Measurements from ENCODE around the gene CNTN1.

The CNTN1 gene

DNA sequence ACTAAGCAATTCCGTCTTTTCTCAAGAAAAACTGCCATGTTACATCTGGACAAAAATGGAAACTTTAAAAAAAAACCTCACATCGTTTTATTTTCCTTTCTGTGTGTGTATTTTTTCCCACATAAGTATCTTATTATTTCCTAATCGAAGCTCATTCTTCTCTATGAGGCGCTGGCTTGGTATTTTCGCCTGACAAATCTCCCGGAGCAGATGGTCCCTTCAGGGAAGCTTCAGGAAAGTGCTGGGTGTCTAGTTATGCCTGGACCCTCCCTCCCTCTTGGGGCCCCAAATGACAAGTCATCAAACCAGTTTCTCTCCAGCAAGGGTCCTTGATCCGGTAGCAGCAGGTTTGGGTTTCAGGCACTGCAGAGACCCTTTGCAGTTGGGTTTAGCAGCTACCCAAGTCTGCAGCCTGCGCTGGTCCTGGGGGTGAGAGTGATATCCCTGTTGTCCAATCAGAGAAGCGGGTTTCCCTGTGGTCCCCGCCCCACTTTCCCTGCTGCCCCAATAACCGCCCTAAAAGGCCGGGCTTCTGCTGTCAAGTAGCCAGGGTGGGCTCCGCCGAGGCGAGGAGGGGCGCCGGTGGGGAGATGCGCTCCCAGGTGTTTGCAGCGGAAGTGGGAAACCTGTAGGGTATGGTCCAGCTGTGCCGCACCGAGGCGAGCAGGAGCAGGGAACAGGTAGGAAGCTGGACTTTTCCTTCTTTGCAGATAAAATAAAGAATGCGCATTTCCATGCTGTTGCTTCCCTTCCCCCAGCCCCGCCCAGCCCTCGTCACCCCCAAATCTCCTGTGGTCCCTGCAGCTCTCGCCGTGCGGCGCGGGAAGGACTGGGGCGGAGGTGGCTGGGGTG lies at the start of gene CNTN1:
Gene CNTN1, plus strand, starts transcription at position 527 of the 852 bp plus-strand sequence.
- peak; percentile 8 for DNase-seq

DNA sequence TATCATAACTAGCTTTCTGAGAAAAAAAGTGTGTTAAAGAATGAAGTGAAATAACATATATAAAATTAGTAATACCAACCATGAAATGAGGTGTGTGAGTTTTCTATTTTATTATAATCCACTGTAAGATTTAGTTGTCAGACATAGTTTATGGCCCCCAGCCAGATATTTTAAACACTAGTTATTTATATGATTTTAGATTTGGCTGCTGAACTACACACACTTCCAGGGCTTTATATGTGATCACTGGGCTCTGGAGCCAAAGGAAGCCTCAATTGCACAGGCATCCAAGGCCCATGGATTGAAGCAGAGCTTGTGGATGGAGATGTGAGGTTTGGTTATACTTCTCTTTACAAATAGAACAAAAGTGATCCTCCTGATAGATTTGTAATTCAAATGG lies 48.7 kb upstream of the CNTN1 start:
- DNase-seq, result no peak

DNA sequence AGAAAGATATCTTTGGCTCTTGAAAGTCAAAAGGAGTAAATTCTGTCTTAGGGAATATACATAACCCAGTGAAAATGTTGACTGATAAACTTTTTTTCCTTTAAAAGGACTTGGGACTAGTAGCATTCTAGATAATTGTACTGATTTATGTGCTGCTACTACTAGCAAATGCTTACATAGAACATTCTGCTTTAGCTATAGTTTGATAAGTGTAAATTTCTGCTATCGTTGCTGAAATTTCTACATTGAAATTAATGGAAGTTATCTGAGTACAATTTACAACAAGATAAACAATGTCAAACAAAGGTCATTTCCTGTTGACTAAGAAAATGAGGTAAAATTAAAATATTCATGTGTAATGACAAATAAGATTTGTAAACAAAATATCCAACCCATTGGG lies 48.3 kb upstream of the CNTN1 start:
- DNase-seq, result no peak

DNA sequence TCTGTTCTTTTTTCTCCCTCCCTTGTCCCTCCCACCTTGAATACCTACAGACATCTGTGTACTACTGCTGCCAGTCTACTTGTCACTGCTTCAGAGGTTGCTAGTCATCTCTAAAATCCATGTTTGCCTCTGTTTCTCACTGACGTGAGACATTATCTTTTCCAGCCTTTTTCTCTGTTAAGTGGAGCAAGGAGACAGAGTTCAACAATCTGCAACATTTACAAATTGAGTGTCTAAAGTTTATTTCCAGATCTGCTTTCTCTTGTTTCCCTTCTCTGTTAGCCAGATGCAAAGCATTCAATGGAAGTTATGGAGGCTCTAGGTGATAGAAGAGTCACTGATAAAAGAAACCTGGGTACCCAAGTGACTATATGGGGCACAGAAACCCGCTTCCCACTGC lies 47.5 kb upstream of the CNTN1 start:
- DNase-seq, result no peak

DNA sequence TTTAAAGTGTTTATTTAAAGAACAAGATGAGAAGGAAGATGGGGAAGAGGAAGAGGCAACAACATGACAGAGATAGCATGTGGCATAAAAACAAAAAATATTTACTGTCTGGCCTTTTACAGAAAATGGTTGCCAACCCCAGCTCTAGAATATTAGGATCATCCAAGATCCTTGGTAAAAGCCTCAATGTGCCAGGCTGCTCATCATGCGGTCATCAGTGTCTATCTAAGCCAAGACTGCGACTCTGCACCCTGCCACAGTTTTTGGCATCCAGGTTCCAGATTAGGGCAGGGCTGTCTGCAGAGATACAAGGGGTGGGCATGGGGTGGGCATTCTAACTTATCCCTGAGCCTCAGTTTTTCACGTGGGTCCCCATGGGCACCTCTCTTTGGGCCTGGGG lies 46.9 kb upstream of the CNTN1 start:
- no peak for DNase-seq

DNA sequence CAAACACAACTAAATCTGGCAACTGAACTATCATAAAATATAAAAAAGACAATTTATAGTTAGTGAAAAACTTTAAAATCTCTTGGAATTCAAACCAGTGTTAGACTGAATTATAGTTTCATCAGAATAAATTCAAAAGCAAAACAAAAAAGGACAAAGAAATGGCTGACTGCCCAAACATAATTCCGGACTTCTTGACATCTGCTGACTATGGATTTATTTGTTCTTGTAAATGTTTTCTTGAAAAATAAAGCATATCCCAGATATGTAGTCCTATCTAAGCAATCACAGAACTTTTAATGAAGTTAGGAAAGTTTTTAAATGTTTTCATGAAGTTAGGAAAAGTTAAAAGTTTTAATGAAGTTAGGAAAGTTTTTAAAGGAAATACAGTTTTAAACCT lies 45.8 kb upstream of the CNTN1 start:
- no peak for DNase-seq

DNA sequence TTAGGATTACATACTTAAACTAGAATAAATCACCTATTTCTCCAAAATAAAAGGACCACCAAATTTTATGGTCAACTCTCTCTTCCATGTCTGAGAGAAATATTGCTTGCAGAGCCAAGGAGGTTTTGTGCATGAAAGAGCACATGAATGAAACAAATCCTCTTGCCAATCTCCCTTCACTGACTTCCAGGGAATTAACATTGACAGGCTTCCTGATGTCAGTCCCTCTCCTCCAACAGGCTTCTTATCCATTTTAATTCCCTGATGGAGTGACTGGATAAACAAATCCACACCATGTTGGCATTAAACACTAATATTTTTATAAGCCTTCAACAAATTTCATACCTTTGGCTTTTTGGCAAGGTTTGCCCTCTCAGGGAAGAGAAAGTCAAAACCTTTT lies 45.3 kb upstream of the CNTN1 start:
- no peak for DNase-seq

DNA sequence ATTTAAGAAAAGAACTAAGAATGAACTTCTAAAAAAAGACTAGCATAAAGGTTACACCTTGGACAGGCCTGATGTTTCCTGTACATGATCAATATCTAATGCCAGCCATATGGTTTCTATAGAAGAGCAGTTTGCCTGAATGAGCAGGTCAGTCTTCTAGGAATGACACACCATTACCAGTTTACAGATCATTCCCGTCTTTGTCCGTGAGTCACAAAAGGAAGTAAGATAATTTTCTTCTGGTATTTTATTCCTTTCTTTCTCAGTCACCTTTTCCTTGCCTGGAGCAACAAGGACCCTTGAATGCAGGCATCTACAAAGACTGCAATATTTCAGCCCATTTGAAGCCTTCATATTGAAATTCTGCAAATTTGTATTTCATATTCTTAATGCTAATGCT lies 44.6 kb upstream of the CNTN1 start:
- no peak for DNase-seq

DNA sequence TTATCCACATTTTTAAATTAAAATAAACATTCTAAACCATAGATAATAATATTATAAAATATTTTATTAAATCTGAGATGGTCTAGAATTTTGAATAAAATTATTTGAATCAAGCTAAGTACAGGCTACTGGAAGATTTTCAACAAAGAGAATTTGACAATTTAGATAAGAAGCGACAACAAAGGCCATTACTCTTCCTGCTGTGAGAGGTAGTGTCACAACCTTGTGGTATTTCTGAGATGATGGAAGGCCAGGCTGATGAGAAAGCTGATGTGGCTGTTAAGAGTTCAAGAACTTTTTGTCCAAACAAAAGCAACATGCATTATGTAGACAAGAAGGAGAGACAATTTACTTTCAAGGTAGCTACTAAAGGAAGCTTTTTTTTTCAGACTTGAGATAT lies 43.7 kb upstream of the CNTN1 start:
- no peak for DNase-seq

DNA sequence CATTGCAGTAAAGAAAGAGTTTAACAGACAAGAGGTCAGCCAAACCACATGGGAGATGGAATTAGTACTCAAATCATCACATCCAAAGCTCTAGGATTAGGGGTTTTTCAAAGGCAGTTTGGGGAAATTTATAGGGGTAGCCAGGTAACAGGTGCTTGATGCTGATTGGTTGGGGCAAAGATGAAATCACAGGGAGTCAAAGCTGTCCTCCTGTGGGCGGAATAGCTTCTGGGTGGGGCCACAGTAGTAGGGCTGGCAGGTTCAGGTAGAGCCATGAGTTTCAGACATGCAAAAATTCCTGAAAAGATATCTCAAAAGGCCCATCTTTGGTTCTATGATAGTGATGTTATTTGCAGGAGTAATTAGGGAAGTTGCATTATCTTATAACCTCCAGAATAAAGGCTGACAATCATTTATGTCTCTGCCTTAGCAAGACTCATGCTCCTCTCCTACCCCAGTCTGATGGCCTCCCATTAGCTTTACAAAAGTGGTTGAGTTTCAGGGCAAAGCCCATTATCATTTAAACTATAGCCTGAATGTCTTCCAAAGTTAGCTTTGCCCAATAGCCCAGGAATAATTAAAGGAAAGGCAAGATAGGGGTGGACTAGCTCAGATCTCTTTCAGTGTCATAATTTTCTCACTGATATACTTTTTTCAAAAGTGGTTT lies 42.1 kb upstream of the CNTN1 start:
- no peak for DNase-seq

DNA sequence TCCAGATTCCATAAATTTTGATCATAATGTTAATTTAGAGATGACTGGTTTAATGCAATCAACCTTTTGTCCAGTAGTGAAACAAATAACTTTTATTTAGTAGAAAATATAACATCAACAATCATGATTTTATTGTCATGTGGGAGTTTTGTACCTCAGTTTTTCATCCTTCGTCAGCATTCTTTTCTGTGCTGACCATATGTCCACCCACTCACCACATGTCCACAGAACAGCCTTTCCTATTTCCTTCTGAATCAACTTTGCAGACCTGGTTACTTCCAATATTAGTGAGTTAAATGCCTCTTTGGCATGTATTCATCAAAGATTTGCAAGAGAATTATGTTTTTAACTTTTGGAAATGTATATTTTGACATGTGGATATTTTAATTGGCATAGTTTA lies 36.8 kb upstream of the CNTN1 start:
- DNase-seq, result no peak

DNA sequence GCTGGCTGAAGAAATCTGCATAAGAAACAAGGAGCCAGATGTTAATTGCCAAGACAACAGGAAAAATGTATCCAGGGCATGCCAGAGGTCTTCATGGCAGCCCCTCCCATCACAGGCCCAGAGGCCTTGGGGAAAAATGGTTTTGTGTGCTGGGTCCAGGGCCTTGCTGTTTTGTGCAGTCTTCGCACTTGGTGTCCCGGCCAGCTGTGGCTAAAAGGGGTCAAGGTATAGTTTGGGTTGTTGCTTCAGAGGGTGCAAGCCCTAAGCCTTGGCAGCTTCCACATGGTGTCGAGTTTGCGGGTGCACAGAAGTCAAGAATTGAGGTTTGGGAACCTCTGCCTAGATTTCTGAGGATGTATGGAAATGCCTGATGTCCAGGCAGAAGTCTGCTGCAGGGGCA lies 29.9 kb upstream of the CNTN1 start:
- no peak for DNase-seq

DNA sequence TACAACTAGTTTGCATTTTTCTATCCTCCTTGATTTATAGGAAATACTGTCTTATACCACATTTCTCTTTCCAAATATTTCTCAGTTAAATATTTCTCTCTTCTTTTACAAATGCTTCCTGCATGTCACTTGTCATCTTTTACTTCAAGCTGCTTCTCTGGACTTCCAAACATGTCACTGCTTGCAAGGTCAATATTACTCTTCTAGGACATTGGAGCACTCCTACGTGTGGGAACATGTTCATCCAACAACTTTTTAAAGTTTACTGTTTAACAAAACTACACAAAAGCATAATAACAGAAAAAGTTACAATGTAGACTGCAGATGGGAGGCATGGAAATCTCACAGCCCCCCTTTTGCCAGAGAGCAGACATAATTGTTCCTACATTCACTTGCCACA lies 28.5 kb upstream of the CNTN1 start:
- DNase-seq, result no peak

DNA sequence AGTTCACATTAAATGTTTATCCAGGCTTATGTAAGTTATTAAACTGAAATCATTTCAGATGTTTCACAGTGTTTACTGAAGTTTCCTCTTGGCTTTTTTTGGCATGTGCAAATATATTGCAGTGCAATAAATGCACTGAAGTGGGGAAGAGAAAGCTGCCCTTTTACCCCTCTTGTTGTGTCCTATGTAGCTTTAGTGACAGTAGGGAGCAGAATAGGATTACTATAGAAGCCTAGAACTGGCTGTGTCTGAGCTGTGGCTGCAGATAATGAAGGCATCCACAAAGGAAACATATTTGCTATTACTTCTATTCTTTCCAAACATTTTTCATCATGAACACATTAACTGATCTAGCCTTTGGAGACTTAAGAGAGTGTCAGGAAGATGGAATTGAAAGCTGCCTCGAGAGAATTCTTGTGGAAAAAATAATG lies 24.1 kb upstream of the CNTN1 start:
- DNase-seq, result no peak

DNA sequence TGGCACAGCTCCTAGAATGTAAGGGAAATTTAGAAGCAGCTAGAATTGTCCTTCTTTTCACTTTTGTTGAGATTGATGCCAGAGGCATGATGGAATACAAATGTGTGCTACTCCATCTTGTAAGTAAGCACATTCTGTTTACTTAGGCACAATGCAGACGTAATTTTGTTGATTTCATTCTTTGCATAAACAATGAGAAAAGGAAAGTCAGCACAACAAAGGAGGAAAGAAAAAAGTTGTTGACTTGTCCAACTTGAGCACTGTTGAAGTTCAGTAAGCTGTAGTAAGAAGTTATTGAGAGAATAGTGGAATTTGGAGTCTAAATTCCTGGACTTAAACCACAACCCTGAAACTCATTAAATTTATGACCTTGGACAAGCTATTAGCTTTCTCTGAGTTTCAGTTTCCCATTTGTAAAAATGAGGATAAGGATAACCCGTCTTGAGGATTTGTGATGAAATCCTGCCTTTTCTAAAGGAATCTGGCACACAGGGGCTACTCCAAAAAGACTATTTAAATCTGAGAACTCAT lies 19.4 kb upstream of the CNTN1 start:
- DNase-seq, result no peak

DNA sequence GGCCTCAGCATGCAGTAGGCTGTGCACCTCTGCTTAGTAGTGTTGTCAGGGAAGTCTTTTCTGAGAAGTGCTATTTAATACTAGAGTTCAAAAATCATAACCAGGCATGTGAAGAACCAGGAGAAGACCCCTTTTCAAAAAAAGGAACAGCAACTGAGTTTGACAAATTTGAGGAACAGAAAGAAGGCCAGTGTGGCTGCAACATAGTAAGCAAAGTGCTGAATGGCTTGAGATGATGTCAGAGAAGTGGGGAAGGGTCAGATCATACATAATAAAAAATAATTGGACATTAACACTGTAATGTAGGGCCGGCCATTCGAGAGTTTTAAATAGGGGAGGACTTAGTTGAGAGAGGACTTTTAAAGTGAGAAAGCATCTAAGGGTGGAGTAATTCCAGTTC lies 11.1 kb upstream of the CNTN1 start:
- DNase-seq, result no peak

DNA sequence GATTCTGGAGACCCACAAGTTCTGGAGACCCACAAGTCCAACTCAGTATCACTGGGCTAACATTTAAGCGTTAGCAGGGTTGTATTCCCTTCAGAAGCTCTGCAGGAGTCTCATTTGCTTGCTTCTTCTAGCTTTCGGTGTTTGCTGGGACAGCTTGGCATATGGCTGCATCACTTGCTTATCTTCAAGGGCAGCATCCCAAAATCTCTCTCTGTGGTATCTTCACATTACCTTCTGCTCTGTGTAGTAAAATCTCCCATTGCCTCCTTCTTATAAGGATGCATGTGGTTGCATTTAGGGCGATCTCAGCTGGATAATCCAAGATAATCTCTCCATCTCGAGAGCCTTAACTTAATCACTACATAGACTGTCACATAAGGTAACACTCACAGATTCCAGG lies 7.3 kb upstream of the CNTN1 start:
- no peak for DNase-seq

DNA sequence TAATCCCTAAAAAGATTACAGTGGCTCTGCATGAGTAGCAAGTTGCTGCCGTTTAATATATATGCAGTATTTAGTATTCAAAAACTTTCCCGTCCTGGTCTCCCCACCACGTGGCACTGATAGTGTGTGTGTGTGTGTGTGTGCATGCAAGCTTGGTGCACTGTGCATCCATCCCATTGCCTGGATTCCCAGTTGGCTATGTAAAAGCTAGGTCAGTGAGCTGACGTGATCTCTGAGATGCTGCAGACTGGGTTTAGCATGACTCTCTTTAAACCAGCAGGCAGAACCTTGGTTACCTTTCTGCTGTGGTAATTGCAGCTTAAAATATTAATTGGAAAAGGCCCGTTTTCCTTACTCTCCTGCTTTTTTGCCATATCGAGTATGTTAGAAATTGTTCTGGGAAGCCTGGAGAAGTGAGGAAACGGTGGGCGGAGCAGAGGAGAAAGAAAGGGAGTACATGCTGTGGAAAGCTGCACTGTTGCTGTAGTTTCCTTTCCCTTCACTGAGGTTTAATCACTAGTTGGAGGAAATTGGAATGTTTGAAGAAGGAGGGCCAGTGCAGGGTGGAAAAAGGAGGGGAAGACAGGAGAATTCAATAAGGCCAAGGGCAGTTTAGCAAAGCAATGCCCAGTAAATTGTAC lies 4.0 kb upstream of the CNTN1 start:
- no peak for DNase-seq

DNA sequence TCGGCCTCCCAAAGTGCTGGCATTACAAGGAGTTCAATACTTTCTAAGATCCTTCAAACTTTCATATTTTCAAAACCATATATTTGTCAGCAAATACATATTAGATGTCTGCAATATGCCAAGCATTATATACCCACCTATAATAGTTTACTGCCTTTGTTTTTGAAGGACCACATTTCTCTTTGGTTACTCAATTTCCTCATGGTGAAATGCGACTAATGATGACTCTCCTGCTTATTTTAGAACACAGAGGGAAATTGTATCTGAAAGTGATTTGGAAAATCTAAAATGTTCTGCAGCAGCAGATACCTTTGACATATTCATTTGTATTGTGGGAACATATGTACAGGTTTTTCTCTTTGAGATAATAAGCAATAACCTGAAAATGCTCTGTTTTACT lies 2.7 kb upstream of the CNTN1 start:
- no peak for DNase-seq

DNA sequence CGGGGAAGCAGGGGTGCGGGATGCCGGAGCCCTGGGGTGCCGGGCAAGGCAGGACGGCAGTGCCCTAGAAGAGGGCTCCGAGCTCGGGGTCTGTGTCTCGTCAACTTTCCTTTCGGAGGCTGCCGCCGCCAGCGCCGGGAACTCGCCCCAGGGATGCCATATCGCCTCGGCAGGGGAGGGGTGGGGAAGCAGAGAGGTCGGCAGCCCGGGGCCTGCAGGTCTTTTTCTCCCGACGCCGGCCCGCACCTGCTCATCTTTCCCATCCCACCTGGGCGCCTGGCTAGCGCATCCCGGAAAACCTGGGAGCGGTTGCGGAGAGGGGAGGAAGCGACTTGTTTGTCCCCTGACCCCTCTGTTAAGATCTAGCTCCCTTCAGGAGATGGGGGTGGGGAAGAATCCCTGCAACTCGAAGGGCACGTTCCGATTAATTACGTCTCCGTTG lies 547 bp downstream of the CNTN1 start:
- no peak for DNase-seq

DNA sequence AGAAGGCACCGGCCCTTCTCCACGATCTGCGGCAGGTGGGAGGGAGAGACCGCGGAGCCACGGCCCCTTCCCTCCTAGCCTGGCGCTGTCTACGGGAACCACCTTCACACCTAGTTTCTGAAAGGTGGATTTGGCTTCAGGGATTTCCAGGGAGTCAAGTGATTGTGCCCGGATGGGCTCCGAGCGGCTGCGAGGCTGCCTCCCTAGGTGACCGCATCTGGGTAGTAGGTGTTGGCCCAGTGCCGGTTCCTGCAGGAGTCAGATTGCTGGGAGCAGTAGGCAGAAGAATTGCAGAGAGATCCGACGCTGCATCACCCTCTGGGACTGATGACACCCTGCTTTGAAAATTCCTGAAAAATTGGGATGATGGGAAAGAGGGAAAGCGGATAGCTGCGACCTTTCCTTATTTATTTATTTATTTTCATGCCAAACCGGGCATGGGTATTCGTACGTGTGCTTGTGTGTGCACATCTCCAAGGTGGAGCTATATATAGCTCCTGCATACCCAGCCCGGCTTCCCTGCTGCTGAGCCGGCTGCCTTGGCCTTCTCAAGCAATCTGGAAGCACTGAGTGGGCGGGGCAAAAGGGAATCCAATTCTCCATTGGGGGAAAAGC lies 1.1 kb downstream of the CNTN1 start:
- DNase-seq, result peak; percentile 1

DNA sequence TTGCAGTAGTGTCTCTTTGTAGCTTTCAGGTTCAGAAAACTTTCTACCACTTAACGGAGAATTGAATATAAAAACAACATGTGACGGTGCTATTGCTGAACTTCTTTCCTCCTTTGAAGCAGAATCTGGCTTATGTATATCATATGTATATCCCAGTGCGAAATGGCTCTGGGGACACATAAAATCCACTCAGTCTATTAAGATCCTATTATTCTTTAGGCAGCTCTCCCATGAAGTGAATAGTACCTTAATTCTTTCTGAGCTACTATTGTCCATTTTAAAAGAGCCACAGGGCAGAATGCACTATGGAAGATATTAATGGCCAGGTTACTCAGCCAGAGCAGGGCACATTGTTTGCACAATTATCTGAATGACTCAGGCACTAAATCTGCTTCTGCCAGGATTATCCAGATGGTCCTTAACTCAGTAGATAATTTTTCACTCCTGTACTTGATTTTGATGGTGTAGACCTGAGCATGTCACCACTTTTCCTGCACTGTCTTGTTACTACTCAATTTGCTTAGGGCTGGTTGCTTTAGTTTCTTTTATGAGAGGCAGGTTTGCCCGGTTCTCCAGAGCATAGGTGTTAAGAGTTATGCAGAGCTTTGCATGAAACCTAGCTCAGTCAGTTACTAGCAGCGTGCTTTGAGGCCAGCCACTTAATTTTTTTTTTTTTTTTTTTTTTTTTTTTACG lies 5.5 kb downstream of the CNTN1 start:
- no peak for DNase-seq

DNA sequence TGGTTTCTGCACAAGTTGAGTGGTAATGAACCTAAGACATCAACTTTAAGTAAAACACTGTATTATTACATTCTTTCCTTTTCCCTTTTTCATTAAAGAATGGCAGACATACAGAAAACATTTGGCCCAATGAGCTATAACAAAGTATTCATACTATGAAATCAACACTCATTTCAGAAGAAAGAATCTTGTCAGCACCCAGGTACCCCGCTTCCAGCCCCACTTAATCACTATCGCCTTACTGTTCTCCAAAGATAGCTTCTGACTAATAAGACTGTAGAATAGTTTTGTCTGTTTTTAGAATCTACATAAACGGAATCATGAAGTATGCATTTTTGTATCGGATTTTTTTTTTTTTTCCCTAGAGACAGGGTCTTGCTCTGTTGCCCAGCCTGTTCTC lies 9.5 kb downstream of the CNTN1 start:
- DNase-seq, result no peak

Measured in EL (cell line).